ENCODE results near the gene DTX3. TPM values are rescaled to one million over a fixed set of nuclear protein-coding genes. Genes with fewer than 3 reads are reported as not detected.

Gene DTX3
- total RNA-seq, 1 donor from 2014 or later: 99.6 TPM

DNA sequence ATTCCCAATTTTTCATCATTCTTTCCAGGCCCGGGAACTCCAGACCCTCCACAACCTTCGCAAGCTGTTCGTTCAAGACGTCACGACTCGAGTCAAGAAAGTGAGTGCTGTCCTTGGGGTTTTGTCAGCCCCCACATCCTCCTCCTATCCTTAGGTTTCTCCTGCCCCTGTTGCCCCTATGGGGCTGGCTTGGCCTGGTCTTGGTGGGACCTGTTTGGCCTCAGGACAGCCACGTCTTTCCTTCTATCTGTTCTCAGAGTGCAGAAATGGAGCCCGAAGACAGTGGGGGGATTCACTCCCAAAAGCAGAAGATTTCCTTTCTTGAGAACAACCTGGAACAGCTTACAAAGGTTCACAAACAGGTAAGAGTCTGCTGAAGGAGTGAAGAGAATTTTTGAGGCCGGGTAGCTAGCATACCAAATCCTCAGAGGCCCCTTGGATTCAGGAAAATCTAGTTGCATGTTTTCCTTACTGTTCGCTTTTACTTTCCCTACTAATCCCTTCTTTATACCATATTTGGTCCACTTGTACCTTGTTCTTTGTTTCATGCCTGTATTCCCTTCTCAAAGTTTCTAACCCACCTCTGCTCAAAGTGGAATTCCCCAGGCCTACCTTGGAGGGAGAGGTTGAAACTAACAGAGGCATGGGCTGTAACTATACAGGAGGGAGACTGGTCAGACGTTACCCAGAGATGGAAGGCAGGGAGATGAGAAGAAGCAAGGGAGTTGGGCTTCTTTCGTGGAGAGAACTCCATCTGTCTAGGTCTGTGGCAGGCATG is 26.5 kb upstream of the DTX3 start:
- DNase-seq: no peak
- peaks cover 8% of the 10 kb centered on the region for H3K9me3 Mint-ChIP-seq (ENCODE audit: unreplicated experiment)
- H3K4me3 Mint-ChIP-seq (ENCODE audit: unreplicated experiment): no peak overlapping the region
- H3K27me3 Mint-ChIP-seq (ENCODE audit: unreplicated experiment): peaks cover 11% of the 10 kb centered on the region
- H3K36me3 Mint-ChIP-seq (ENCODE audit: unreplicated experiment): peaks cover 13% of the 10 kb centered on the region
- no peak for TF ChIP-seq CTCF (IDR thresholded peaks at IDR 0.05; ENCODE audit: partially characterized antibody, unreplicated experiment)
- no peaks in the 10 kb centered on the region for H3K4me1 Mint-ChIP-seq (ENCODE audit: low read depth, unreplicated experiment)
- H3K27ac Mint-ChIP-seq (ENCODE audit: unreplicated experiment): no peak overlapping the region

DNA sequence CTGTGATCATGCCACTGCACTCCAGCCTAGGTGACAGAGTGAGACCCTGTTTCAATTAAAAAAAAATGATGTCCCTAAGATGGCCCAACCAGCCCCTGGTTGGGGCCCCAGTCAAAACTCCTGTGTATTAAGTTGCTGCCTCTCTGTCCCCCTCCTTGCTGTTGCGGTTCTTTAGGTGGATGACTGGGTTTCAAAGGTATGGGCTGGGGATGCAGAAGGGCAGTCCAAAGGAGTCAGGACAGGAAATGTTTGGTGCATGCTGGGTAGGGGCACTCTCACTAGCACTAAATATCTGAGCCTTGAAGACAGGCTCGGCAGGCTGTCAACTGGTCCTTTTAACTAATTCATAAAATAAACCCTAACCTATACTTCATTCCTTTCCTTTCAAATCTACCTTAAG is 25.6 kb upstream of the DTX3 start:
- Mint-ChIP-seq H3K27ac (ENCODE audit: unreplicated experiment) (no peak overlapping the region), H3K27me3 (ENCODE audit: unreplicated experiment) (peaks cover 11% of the 10 kb centered on the region), H3K4me1 (ENCODE audit: low read depth, unreplicated experiment) (no peaks in the 10 kb centered on the region), H3K36me3 (ENCODE audit: unreplicated experiment) (peaks cover 13% of the 10 kb centered on the region), H3K9me3 (ENCODE audit: unreplicated experiment) (peaks cover 11% of the 10 kb centered on the region), H3K4me3 (ENCODE audit: unreplicated experiment) (no peak overlapping the region)
- TF ChIP-seq CTCF (IDR thresholded peaks at IDR 0.05; ENCODE audit: partially characterized antibody, unreplicated experiment): no peak
- DNase-seq: no peak

GRCh38 chr12:57579677-57580465 is 24.8 kb upstream of the DTX3 start:
- no peak for DNase-seq
- H3K9me3 Mint-ChIP-seq (ENCODE audit: unreplicated experiment): peaks cover 15% of the 10 kb centered on the region
- peaks cover 20% of the 10 kb centered on the region for H3K36me3 Mint-ChIP-seq (ENCODE audit: unreplicated experiment)
- H3K27ac Mint-ChIP-seq (ENCODE audit: unreplicated experiment): no peak overlapping the region
- no peaks in the 10 kb centered on the region for H3K4me1 Mint-ChIP-seq (ENCODE audit: low read depth, unreplicated experiment)
- peaks cover 11% of the 10 kb centered on the region for H3K27me3 Mint-ChIP-seq (ENCODE audit: unreplicated experiment)
- no peak for TF ChIP-seq CTCF (IDR thresholded peaks at IDR 0.05; ENCODE audit: partially characterized antibody, unreplicated experiment)
- H3K4me3 Mint-ChIP-seq (ENCODE audit: unreplicated experiment): no peak overlapping the region

GRCh38 chr12:57580466-57580795 is 24.2 kb upstream of the DTX3 start:
- Mint-ChIP-seq H3K27me3 (ENCODE audit: unreplicated experiment) (peaks cover 10% of the 10 kb centered on the region), H3K4me3 (ENCODE audit: unreplicated experiment) (no peak overlapping the region), H3K9me3 (ENCODE audit: unreplicated experiment) (peaks cover 16% of the 10 kb centered on the region), H3K36me3 (ENCODE audit: unreplicated experiment) (peaks cover 19% of the 10 kb centered on the region), H3K4me1 (ENCODE audit: low read depth, unreplicated experiment) (no peaks in the 10 kb centered on the region), H3K27ac (ENCODE audit: unreplicated experiment) (peak overlapping the region; percentile 59)
- TF ChIP-seq CTCF (IDR thresholded peaks at IDR 0.05; ENCODE audit: partially characterized antibody, unreplicated experiment): no peak
- no peak for DNase-seq

GRCh38 chr12:57581802-57582201 is 22.8 kb upstream of the DTX3 start:
- no peak for DNase-seq
- Mint-ChIP-seq H3K36me3 (ENCODE audit: unreplicated experiment) (peaks cover 12% of the 10 kb centered on the region), H3K4me1 (ENCODE audit: low read depth, unreplicated experiment) (no peaks in the 10 kb centered on the region), H3K9me3 (ENCODE audit: unreplicated experiment) (peaks cover 16% of the 10 kb centered on the region), H3K27ac (ENCODE audit: unreplicated experiment) (no peak overlapping the region), H3K4me3 (ENCODE audit: unreplicated experiment) (no peak overlapping the region), H3K27me3 (ENCODE audit: unreplicated experiment) (peaks cover 9% of the 10 kb centered on the region)
- TF ChIP-seq CTCF (IDR thresholded peaks at IDR 0.05; ENCODE audit: partially characterized antibody, unreplicated experiment): no peak

Measured in glutamatergic neuron (in vitro differentiated cells).